ENCODE measurements around the gene FAM124A.

Gene FAM124A

DNA sequence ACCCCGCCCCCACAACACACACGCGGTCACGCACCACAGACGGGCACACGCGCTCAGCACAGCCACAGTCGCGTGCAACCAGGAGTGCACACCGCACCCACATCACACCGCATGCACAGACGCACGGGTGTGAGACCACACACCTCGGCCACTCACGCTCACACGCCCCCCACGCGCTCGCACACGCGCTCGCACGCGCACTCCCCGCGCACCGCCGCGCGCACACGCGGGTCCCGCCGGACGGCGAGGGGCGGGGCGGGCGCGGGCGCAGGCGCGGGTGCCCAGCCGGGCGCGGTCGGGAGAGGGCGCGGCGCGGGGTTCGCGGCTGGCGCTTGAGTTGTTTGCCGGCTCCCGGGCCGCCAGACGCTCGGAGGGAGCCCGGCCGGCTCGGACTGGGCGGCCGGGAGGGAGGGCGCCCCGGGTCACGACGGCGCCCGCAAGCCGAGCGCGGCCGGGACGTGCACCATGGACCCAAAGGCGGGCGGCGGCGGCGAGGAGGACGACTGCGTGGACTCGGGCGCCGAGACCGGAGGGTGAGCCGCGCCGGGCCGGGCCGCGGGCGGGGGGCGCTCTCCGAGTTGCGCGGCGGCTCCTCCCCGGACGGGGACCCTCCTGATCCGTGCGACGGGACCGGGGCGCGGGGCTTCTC, at the start of gene FAM124A:
Gene FAM124A (plus strand): TSS at position 362 of the 649 bp plus-strand sequence. CDS start 104 bp downstream, at position 466.
- peak; percentile 75 for DNase-seq (ENCODE audit: low spot score)
- peak; percentile 36 for TF ChIP-seq CTCF (IDR thresholded peaks at IDR 0.05; ENCODE audit: borderline replicate concordance, control extremely low read depth, extremely low read depth, insufficient read depth, missing control alignments)
- in situ Hi-C loops (cut with MboI; ENCODE audit: low sequenced_read_pairs, unreplicated experiment) = no loop called here

GRCh38 chr13:51175021-51175420, 47.2 kb upstream of the FAM124A start:
- in situ Hi-C loops (cut with MboI; ENCODE audit: low sequenced_read_pairs, unreplicated experiment) = no loop called here
- no peak for TF ChIP-seq CTCF (IDR thresholded peaks at IDR 0.05; ENCODE audit: borderline replicate concordance, control extremely low read depth, extremely low read depth, insufficient read depth, missing control alignments)
- no peak for DNase-seq (ENCODE audit: low spot score)

- no peak for TF ChIP-seq CTCF (IDR thresholded peaks at IDR 0.05; ENCODE audit: borderline replicate concordance, control extremely low read depth, extremely low read depth, insufficient read depth, missing control alignments)
- in situ Hi-C loops (cut with MboI; ENCODE audit: low sequenced_read_pairs, unreplicated experiment) = no loop called here
- DNase-seq (ENCODE audit: low spot score) = no peak
These were observed 46.6 kb upstream of the FAM124A start for GRCh38 chr13:51175639-51176038.

DNA sequence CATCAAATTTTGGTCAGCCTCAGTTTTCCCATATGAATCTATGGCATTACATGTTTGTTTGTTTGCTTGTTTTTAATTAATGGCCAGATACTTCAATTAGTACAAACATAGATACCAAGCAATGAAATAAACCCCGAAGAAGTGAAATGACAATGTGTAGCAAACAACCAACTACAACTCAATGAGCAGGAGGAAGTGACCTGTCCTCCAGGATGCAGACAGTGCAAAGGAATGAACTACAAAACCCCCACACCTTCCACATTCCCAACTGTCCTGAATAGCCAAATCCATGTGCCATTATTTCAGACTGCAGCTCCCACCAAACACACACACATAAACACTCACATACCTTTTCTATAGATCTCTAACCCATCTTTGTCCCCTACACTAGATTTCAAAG, 45.0 kb upstream of the FAM124A start:
- TF ChIP-seq CTCF (IDR thresholded peaks at IDR 0.05; ENCODE audit: borderline replicate concordance, control extremely low read depth, extremely low read depth, insufficient read depth, missing control alignments) = no peak
- in situ Hi-C loops (cut with MboI; ENCODE audit: low sequenced_read_pairs, unreplicated experiment) = no loop called here
- DNase-seq (ENCODE audit: low spot score) = no peak

GRCh38 chr13:51178456-51179074, 43.6 kb upstream of the FAM124A start:
- in situ Hi-C loops (cut with MboI; ENCODE audit: low sequenced_read_pairs, unreplicated experiment) = no loop called here
- DNase-seq (ENCODE audit: low spot score) = no peak
- TF ChIP-seq CTCF (IDR thresholded peaks at IDR 0.05; ENCODE audit: borderline replicate concordance, control extremely low read depth, extremely low read depth, insufficient read depth, missing control alignments) = no peak

- no peak for DNase-seq (ENCODE audit: low spot score)
- in situ Hi-C loops (cut with MboI; ENCODE audit: low sequenced_read_pairs, unreplicated experiment) = no loop called here
- no peak for TF ChIP-seq CTCF (IDR thresholded peaks at IDR 0.05; ENCODE audit: borderline replicate concordance, control extremely low read depth, extremely low read depth, insufficient read depth, missing control alignments)
These were observed 42.7 kb upstream of the FAM124A start for GRCh38 chr13:51179432-51179971.

All from GM13976 (cell line).